Right hindlimb (tissue), 1 donor: ENCODE results near the gene LCE2D.

ENCODE experiments used
- DNase-seq: peaks from one replicate; pipeline ENCODE4 v3.0.0-alpha.2; 2018

Gene LCE2D

DNA sequence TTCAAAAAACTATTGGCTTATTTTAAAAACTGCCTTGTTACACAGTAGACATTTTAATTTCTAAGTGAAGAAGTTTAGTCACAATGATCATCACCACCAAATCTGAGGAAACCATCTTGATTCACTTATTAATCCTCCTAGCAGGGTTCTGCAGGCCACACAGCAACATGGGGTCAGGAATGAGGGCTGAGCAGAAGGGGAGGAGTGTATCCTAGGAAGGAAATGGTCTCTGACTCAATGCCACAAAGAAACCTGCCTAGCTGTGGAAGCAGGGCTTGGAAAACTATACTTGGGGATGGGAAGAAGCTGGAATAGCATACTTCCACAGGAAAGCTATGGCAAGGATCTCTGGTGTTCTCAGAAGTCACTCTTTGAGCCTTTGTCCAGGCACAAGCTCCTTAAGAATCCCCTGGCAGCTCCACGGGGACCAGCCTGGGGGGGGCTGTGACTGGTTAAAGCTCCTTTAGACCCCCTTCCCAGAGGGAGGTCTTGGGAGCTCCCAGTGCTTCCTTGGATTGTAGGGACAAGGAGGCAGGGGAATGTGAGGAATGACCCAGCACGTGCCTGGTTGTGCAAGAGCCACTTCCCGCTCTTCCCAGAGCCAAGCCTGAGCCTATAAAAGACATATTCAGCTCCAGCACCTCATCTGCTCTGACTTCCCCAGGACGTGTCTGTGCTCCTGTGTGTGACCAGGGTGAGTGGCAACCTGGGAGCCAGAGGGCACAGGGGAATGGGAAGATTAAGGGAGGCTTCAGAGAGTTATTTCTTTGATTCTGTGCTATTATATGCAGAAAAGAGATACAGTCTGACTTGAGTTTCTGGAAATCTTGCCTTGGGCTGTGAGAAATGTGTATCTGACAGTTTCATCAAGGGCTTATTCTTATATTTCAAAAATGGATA is 34.8 kb downstream of the LCE2D start, which contains the start of gene LCE2A:
Gene LCE2A (plus strand): TSS at position 645 of the 900 bp plus-strand sequence. CDS start 557 bp downstream, outside the sequence.
- no peak for DNase-seq

DNA sequence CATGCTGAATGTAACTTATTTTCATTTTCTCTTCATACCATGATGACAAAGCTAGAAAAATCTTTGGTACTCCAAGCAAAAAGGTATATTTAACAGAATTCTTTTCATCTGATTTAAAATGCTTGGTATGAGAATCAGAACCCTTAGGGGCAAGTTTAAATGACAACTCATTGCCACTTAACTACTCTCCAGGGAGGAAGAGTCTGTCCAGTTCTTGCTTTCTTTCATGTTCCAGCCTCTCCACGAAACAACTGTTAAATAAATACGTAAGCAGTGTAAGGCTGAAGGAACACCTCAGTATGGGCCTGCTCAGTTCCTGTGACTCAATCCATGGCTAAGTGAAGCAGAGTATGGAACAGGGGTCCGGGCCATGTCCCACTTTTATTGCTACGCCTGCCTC is 36.6 kb downstream of the LCE2D start:
- no peak for DNase-seq

DNA sequence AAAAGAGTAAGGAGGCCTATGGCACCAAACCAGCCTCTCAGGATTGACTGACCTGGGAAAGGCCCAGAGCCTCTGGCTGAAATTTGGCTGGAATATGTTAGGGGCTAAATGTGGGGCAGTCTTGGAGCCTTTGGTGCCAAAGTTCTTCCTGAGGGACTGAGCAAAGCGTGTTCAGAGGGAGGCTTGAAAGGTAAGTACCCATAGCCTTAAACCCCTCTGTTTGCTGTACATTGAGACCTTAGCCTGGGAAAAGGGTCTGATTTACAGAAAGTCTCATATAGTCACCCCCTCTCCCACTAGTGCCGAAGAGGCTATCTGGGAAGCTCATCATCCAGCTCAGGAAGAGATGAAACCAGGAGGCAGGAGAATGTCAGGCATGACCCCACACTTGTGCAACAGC is 44.7 kb downstream of the LCE2D start, which contains the start of gene LCE4A:
Gene LCE4A (plus strand): TSS at position 301 of the 400 bp plus-strand sequence. CDS start 916 bp downstream, outside the sequence.
- DNase-seq = no peak
